ENCODE results near the gene PIK3R4.

GRCh38 chr3:130758624-130759369 lies 12.2 kb upstream of the PIK3R4 start:
- TF ChIP-seq POLR2A (IDR thresholded peaks at IDR 0.05) (no peak), CTCF (IDR thresholded peaks at IDR 0.05) (no peak), POLR2AphosphoS5 (IDR thresholded peaks at IDR 0.05) (no peak)
